ENCODE measurements around the gene KRT9. TPM values are rescaled to one million over a fixed set of nuclear protein-coding genes. Genes with fewer than 3 reads are reported as not detected.

KRT9 gene
- polyA plus RNA-seq, 2 of the 4 experiments (the other 2 are of a cell fraction), result not detected

DNA sequence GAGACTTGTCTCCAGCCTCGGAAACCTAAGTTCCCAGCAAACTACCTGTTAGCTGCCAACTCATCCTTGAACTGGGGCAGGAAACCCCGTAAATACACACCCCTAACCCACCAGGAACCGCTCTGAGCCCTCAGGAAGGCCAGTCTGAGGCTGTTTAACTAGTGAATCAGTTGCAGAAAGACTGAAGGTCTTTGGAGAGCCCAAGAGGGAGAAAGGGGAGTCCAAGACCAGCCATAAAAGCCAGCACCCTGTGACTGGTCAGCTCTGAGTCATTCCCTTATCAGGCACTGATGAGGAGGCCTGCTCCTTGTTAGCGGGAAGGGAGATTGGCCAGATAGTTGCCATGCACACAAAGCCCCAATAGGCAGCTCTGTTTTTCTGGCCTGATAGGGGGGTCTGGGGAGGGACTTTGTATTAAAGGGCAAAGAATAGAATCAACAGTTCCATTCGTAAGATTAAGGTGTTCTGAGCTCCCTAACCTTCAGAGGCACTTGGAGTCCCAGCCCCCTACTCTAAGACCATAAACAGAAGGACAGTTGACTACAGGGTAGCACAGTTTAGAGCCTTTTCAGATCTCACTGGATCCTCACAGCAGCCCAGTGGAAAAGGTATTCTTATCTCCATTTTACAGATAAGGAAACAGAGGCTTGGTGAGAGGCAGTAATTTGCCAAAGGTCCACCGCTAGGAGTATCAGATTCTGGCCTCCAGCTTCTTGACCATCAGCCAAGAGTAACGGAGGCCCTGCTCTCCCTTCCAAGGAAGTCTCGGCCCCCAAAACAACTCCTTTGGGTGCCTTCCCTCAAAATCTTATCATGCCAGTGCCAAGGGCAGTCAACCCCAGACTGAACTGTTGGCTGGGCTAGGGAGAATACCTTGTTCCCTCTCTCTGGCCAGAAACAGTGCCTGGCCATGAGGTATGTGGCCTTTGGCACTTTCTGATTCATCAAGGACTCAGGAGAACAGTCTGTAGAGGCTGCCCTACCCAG is 41.5 kb downstream of the KRT9 start:
- peak; percentile 82 to 95 for ATAC-seq
- FAIRE-seq, result peak; percentile 85
- ChIA-PET CTCF (interaction anchor here (0.6 to 6.9 kb wide), 12 partner anchors 9 to 621 kb away, joined by 3 to 101 read pairs (median 3); partner anchors contain the start of genes KRT13, KRT15 and KRTAP4-5), POLR2A (interaction anchor here (0.5 to 1.3 kb wide), 4 partner anchors 12 to 158 kb away, joined by 3 to 10 read pairs (median 4); partner anchors contain the start of gene KRT13)
- peak overlapping the region; percentile 59 to 83 for H3K27ac ChIP-seq
- no peaks in the 10 kb centered on the region for H3K9me3 ChIP-seq
- no peak overlapping the region for H3K4me3 ChIP-seq
- peak; percentile 86 for TF ChIP-seq RFX5 (IDR thresholded peaks at IDR 0.05)
- TF ChIP-seq GATA3 (IDR thresholded peaks at IDR 0.05; ENCODE audit: borderline replicate concordance), result peak; percentile 89
- TF ChIP-seq ESRRA (IDR thresholded peaks at IDR 0.05; ENCODE audit: borderline replicate concordance, low read length), result no peak
- TF ChIP-seq, protein P1, sequence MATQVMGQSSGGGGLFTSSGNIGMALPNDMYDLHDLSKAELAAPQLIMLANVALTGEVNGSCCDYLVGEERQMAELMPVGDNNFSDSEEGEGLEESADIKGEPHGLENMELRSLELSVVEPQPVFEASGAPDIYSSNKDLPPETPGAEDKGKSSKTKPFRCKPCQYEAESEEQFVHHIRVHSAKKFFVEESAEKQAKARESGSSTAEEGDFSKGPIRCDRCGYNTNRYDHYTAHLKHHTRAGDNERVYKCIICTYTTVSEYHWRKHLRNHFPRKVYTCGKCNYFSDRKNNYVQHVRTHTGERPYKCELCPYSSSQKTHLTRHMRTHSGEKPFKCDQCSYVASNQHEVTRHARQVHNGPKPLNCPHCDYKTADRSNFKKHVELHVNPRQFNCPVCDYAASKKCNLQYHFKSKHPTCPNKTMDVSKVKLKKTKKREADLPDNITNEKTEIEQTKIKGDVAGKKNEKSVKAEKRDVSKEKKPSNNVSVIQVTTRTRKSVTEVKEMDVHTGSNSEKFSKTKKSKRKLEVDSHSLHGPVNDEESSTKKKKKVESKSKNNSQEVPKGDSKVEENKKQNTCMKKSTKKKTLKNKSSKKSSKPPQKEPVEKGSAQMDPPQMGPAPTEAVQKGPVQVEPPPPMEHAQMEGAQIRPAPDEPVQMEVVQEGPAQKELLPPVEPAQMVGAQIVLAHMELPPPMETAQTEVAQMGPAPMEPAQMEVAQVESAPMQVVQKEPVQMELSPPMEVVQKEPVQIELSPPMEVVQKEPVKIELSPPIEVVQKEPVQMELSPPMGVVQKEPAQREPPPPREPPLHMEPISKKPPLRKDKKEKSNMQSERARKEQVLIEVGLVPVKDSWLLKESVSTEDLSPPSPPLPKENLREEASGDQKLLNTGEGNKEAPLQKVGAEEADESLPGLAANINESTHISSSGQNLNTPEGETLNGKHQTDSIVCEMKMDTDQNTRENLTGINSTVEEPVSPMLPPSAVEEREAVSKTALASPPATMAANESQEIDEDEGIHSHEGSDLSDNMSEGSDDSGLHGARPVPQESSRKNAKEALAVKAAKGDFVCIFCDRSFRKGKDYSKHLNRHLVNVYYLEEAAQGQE (IDR thresholded peaks at IDR 0.05), result no peak
- TF ChIP-seq FOSL2 (IDR thresholded peaks at IDR 0.05), result 0 out of 2 replicates have a peak, but pooled peaks have one; percentile 26
- peak; percentile 81 for TF ChIP-seq FOSL2 (CRISPR knock-in tag; IDR thresholded peaks at IDR 0.05)
- peak; percentile 47; the same call in 1 of the 2 replicates for TF ChIP-seq JUNB (IDR thresholded peaks at IDR 0.05)
- TF ChIP-seq PHF8 (IDR thresholded peaks at IDR 0.05; ENCODE audit: borderline replicate concordance, low read depth), result no peak
- peak; percentile 39; the same call in 1 of the 2 replicates for TF ChIP-seq MAX (IDR thresholded peaks at IDR 0.05)
- no peak for TF ChIP-seq CHD2 (IDR thresholded peaks at IDR 0.05; ENCODE audit: low read length, partially characterized antibody)
- TF ChIP-seq JUN (IDR thresholded peaks at IDR 0.05), result 0 out of 5 replicates have a peak, but pooled peaks of 1 of the 2 experiments have one; percentile 26
- DNase-seq (ENCODE audit: low read depth in 1 of 2, low spot score in 1 of 2), result peak; percentile 85 to 89
- 36% methylated on average over 8 of the region's 8 CpGs for WGBS (ENCODE audit: missing lambda C conversion rate)
- H3K4me2 ChIP-seq, result peak overlapping the region; percentile 46
- H3K4me1 ChIP-seq, result peaks cover 29% of the 10 kb centered on the region

- CTCF ChIA-PET, result interaction anchor here (0.8 to 6.9 kb wide), 12 partner anchors 8 to 672 kb away, joined by 3 to 101 read pairs (median 4); partner anchors contain the start of gene KRT15
- ATAC-seq (no peak), FAIRE-seq (no peak), DNase-seq (ENCODE audit: low read depth in 1 of 2, low spot score in 1 of 2) (no peak)
- no peak for TF ChIP-seq HEYL (CRISPR knock-in tag; IDR thresholded peaks at IDR 0.05)
- no peak for TF ChIP-seq ESRRA (IDR thresholded peaks at IDR 0.05; ENCODE audit: borderline replicate concordance, low read length)
- TF ChIP-seq BCL3 (IDR thresholded peaks at IDR 0.05), result no peak
- TF ChIP-seq, protein P2, sequence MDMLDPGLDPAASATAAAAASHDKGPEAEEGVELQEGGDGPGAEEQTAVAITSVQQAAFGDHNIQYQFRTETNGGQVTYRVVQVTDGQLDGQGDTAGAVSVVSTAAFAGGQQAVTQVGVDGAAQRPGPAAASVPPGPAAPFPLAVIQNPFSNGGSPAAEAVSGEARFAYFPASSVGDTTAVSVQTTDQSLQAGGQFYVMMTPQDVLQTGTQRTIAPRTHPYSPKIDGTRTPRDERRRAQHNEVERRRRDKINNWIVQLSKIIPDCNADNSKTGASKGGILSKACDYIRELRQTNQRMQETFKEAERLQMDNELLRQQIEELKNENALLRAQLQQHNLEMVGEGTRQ (IDR thresholded peaks at IDR 0.05), result no peak
- TF ChIP-seq PHF8 (IDR thresholded peaks at IDR 0.05; ENCODE audit: borderline replicate concordance, low read depth), result no peak
- TF ChIP-seq CBX2 (IDR thresholded peaks at IDR 0.05; ENCODE audit: borderline replicate concordance, low read depth), result no peak
- TF ChIP-seq BHLHE40 (IDR thresholded peaks at IDR 0.05; ENCODE audit: low read depth, low read length), result no peak
- no peak for TF ChIP-seq PBX3 (IDR thresholded peaks at IDR 0.05)
- no peak for TF ChIP-seq EHF (CRISPR knock-in tag; IDR thresholded peaks at IDR 0.05)
- TF ChIP-seq ZSCAN20 (CRISPR knock-in tag; IDR thresholded peaks at IDR 0.05), result no peak
- no peak for TF ChIP-seq KDM5A (IDR thresholded peaks at IDR 0.05)
- no peak for TF ChIP-seq FOSB (CRISPR knock-in tag; IDR thresholded peaks at IDR 0.05)
- TF ChIP-seq CHD4 (IDR thresholded peaks at IDR 0.05; ENCODE audit: borderline replicate concordance), result no peak
- TF ChIP-seq POLR2AphosphoS2 (conservative IDR thresholded peaks at IDR 0.05; ENCODE audit: low read length), result no peak
- TF ChIP-seq HOXB5 (CRISPR knock-in tag; IDR thresholded peaks at IDR 0.05), result no peak
- TF ChIP-seq MYC (IDR thresholded peaks at IDR 0.05; ENCODE audit: borderline replicate concordance, low read length), result no peak
- 88% methylated on average over 5 of the region's 5 CpGs for WGBS (ENCODE audit: missing lambda C conversion rate)
- POLR2A ChIA-PET, result interaction anchor here (1.3 kb wide), 2 partner anchors 19 to 159 kb away, joined by 5 to 10 read pairs; no protein-coding TSS in a partner anchor
- H3K4me2 ChIP-seq, result peak overlapping the region; percentile 46
- no peak overlapping the region for H3K4me3 ChIP-seq
- peaks cover 29% of the 10 kb centered on the region for H3K4me1 ChIP-seq
- peak overlapping the region; percentile 59 to 83; a peak in 5 of 6 replicates for H3K27ac ChIP-seq
- H3K9me3 ChIP-seq, result no peaks in the 10 kb centered on the region
Observed at GRCh38 chr17:41529491-41529915, 42.4 kb downstream of the KRT9 start.

Data from A549 (cell line).